ENCODE measurements around the gene C19orf44. TPM values are rescaled to one million over a fixed set of nuclear protein-coding genes. Genes with fewer than 3 reads are reported as not detected.
"Not testable (repeated sequence)": the region's sequence is repeated elsewhere in the genome, so short reads cannot be mapped to it uniquely, and the experiment has no call there.

The C19orf44 gene
- total RNA-seq, 4 donors from 2014 or later: 8.6 to 12.0 (median 10.6) TPM

DNA sequence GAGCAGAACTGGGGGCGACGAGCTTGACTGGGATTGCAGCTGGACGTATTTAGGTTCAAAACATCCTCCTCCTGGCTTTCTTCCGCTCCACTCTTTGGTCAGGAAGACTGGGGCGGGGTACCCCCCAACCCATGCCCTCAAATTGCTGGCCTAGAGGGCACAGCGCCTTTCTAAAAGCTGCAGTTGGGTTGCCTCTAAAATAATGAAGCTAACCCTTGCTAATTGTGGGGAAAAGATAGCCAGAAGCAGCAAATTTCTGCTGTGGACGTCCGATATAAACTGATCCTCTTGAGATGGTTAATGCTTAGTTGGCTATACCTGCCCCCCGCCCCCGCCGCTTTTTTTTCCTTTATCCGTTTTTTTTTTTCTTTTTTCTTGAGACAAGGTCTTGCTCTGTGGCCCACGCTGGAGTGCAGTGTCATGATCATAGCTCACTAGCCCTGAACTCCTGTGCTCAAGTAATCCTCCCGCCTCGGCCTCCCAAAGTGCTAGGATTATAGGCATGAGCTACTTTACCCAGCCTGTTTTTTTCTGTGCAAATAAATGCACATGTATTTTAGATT lies 46.8 kb downstream of the C19orf44 start:
- TF ChIP-seq POLR2A (IDR thresholded peaks at IDR 0.05) (no peak), CTCF (IDR thresholded peaks at IDR 0.05) (no peak)
- H3K4me1 ChIP-seq: peaks cover 11 to 30% of the 10 kb centered on the region in 2 donors
- no peaks in the 10 kb centered on the region for H3K36me3 ChIP-seq
- no peaks in the 10 kb centered on the region for H3K9me3 ChIP-seq
- 4 to 5% methylated on average over 15 of the region's 15 CpGs for WGBS, 2 donors
- H3K27ac ChIP-seq: peak overlapping the region; percentile 63 to 76 (median 65)
- no peak for DNase-seq
- H3K4me3 ChIP-seq (replicated peaks in 1 of 3): peak overlapping the region; percentile 80 to 98 (median 93)
- no peaks in the 10 kb centered on the region for H3K27me3 ChIP-seq
- intact Hi-C loops (cut with DNase I): no loop called here

DNA sequence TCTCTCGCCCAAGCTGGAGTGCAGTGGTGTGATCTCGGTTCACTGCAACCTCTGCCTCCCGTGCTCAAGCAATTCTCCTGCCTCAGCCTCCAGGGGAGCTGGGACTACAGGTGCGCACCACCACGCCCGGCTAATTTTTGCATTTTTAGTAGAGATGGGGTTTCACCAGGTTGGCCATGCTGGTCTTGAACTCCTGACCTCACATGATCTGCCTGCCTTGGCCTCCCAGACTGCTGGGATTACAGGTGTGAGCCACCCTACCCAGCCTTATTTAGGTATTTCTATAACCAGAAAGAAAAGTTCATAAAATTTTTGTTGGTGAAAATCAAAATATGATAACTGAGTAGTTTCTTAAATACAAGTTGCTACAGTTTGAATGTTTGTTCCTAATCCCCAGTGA lies 47.5 kb downstream of the C19orf44 start:
- H3K36me3 ChIP-seq; H3K27ac ChIP-seq; H3K9me3 ChIP-seq; H3K4me3 ChIP-seq (replicated peaks in 1 of 3); intact Hi-C loops (cut with DNase I); H3K27me3 ChIP-seq; DNase-seq: not testable (repeated sequence)
- peaks cover 11 to 30% of the 10 kb centered on the region in 2 donors for H3K4me1 ChIP-seq
- WGBS, 2 donors: 86 to 87% methylated on average over 6 of the region's 6 CpGs

DNA sequence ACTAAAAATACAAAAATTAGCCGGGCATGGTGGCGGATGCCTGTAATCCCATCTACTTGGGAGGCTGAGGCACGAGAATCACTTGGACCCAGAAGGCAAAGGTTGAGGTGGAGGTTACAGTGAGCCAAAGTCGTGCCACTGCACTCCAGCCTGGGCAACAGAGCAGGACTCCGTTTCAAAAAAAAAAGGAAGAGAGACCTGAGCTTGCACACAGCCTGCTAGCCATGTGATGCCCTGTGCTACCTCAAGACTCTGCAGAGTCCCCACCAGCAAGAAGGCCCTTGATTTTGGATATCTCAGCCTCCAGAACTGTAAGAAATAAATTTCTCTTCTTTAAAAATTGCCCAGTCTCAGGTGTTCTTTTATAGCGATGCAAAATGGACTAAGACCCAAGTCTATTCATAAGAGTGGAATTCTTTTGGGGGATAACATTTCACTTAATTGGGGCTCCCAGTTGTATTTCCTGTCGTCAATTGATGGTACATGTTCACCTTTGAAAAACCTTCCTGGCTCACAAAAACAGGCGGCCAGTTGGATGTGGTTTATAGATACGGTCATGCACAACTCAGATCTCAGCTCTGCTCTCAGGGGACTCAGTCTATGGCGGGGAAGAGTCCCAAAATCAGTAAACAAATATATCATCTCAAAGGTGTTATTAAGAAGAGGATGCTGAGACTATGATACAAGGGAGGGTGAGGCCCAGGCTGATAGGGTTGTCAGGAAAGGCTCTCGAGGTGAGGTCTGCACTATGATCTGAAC lies 48.5 kb downstream of the C19orf44 start:
- TF ChIP-seq CTCF (IDR thresholded peaks at IDR 0.05) (no peak), POLR2A (IDR thresholded peaks at IDR 0.05) (no peak)
- H3K9me3 ChIP-seq: no peaks in the 10 kb centered on the region
- intact Hi-C loops (cut with DNase I): no loop called here
- 93% methylated on average over 11 of the region's 11 CpGs for WGBS, 2 donors
- no peak overlapping the region for H3K4me3 ChIP-seq (replicated peaks in 1 of 3)
- no peaks in the 10 kb centered on the region for H3K27me3 ChIP-seq
- DNase-seq: no peak
- H3K27ac ChIP-seq: no peak overlapping the region
- H3K4me1 ChIP-seq: peaks cover 11 to 29% of the 10 kb centered on the region in 2 donors
- H3K36me3 ChIP-seq: no peaks in the 10 kb centered on the region

DNA sequence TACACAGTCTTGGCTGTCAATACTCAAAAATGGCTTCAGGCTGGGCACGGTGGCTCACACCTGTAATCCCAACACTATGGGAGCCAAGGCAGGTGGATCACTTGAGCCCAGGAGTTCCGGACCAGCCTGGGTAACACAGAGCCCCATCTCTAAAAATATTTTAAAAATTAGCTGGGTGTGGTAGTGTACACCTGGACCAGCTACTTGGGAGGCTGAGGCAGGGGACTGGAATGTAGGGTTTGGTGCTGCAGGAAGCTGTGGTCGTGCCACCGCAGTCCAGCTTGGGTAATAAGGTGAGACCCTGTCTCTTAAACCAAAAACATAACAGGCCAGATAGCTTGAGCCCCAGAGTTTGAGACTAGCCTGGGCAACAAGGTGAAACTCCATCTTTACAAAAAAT lies 52.8 kb downstream of the C19orf44 start:
- peaks cover 8 to 16% of the 10 kb centered on the region in 2 donors for H3K4me1 ChIP-seq
- DNase-seq: no peak
- peaks cover 7 to 16% of the 10 kb centered on the region in 2 donors for H3K36me3 ChIP-seq
- intact Hi-C loops (cut with DNase I): no loop called here
- H3K4me3 ChIP-seq (replicated peaks in 1 of 3): no peak overlapping the region
- no peak for TF ChIP-seq CTCF (IDR thresholded peaks at IDR 0.05)
- TF ChIP-seq POLR2A (IDR thresholded peaks at IDR 0.05): no peak
- no peaks in the 10 kb centered on the region for H3K27me3 ChIP-seq
- H3K9me3 ChIP-seq: no peaks in the 10 kb centered on the region
- H3K27ac ChIP-seq: no peak overlapping the region
- 93 to 96% methylated on average over 4 of the region's 4 CpGs for WGBS, 2 donors

DNA sequence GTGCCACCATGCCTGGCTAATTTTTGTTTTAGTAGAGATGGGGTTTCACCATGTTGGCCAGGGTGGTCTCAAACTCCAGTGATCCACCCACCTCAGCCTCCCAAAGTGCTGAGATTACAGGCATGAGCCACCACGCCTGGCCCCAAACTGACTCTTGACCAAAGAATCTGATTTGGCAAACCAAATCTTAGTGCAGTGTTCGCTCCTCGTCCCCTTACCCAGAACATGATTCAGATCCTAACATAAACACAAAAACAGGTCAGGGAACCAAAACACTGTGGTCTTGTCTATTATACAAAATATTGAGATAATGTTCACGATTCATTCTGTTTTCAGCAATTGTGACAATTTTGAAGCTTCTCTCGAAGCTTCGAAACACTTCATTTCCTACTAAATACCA lies 55.7 kb downstream of the C19orf44 start:
- H3K27ac ChIP-seq; DNase-seq; H3K27me3 ChIP-seq; intact Hi-C loops (cut with DNase I); H3K4me3 ChIP-seq (replicated peaks in 1 of 3); H3K9me3 ChIP-seq: not testable (repeated sequence)
- Histone ChIP-seq H3K4me1 (peaks cover 8 to 16% of the 10 kb centered on the region in 2 donors), H3K36me3 (peaks cover 7 to 20% of the 10 kb centered on the region in 2 donors)
- WGBS, 2 donors: 96 to 97% methylated on average over 6 of the region's 6 CpGs

DNA sequence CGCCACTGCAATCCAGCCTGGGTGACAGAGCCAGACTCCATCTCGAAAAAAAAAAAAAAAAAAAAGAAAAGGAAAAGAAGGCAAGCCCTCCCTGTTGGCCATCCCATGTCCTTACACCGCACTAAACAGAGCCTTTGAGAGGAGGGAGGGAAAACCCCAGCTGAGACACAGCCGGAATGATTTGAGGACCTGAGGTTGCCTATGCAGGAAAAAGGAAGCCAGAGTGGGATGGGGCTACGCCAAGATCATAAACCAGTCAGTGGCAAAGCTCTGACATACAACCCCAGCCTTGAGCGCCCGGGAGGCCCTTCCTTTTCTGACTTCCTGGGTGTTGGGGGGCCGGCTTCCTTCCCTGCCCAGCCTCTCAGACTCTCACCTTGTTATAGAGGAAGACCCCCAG lies 58.6 kb downstream of the C19orf44 start:
- 89 to 90% methylated on average over 8 of the region's 8 CpGs for WGBS, 2 donors
- Histone ChIP-seq H3K27ac (no peak overlapping the region), H3K27me3 (no peaks in the 10 kb centered on the region), H3K4me3 (replicated peaks in 1 of 3) (no peak overlapping the region), H3K4me1 (peaks cover 8 to 16% of the 10 kb centered on the region in 2 donors), H3K9me3 (no peaks in the 10 kb centered on the region), H3K36me3 (peaks cover 7 to 25% of the 10 kb centered on the region in 2 donors)
- no peak for TF ChIP-seq CTCF (IDR thresholded peaks at IDR 0.05)
- no peak for TF ChIP-seq POLR2A (IDR thresholded peaks at IDR 0.05)
- intact Hi-C loops (cut with DNase I): no loop called here
- DNase-seq: no peak

Data from thyroid gland (tissue), 4 donors.